Heart left ventricle (tissue), 16 donors: Measurements from ENCODE around the gene TMPRSS4. TPM values are rescaled to one million over a fixed set of nuclear protein-coding genes. Genes with fewer than 3 reads are reported as not detected.

ENCODE experiments used
- ATAC-seq, 4 donors: fragments of 200-7000 bp; cut with Tn5 transposase; one replicate each; pipeline ENCODE4 v1.9.1; 2020 to 2022; ENCODE audit warnings: moderate library complexity in 4 of 4, mild to moderate bottlenecking in 3 of 4, moderate number of reproducible peaks in 1 of 4
- DNase-seq, 5 donors: peaks; one replicate each; pipeline ENCODE4 v3.0.0-alpha.2; 2020
- H3K27ac ChIP-seq, 12 donors: fragments of 200-600 bp; sonication (generic) in 4 of 12; one replicate each; pipeline versions ENCODE4 v1.5.0 to v1.8.0; 2016 to 2022; ENCODE audit warnings: mild to moderate bottlenecking in 2 of 12
- H3K27me3 ChIP-seq, 9 donors: fragments of 200-600 bp; sonication (generic) in 2 of 9; one replicate each; pipeline versions ENCODE4 v1.5.1 to v1.8.0; 2016 to 2022; ENCODE audit warnings: mild to moderate bottlenecking in 3 of 9
- H3K36me3 ChIP-seq, 9 donors: fragments of 200-600 bp; sonication (generic) in 2 of 9; one replicate each; pipeline versions ENCODE4 v1.5.0 to v1.8.0; 2018 to 2022; ENCODE audit warnings: mild to moderate bottlenecking in 2 of 9
- H3K4me1 ChIP-seq, 12 donors: fragments of 200-600 bp; sonication (generic) in 4 of 12; one replicate each; pipeline versions ENCODE4 v1.5.0 to v1.8.0; 2016 to 2022; ENCODE audit warnings: mild to moderate bottlenecking in 3 of 12
- H3K4me3 ChIP-seq, 12 donors: fragments of 200-600 bp; sonication (generic) in 4 of 12; one replicate each; pipeline versions ENCODE4 v1.5.0 to v1.8.0; 2017 to 2022; ENCODE audit warnings: mild to moderate bottlenecking in 9 of 12, moderate library complexity in 4 of 12
- H3K9me3 ChIP-seq, 12 donors: fragments of 200-600 bp; sonication (generic) in 4 of 12; one replicate each; pipeline versions ENCODE4 v1.5.0 to v1.8.0; 2016 to 2022; ENCODE audit warnings: mild to moderate bottlenecking in 1 of 12
- CTCF ChIP-seq, 12 donors: fragments of 200-600 bp; sonication (generic) in 4 of 12; IDR thresholded peaks; one replicate each; pipeline versions ENCODE4 v1.5.0 to v1.8.0; 2018 to 2022; ENCODE audit warnings: antibody characterized with exemption in 12 of 12, mild to moderate bottlenecking in 5 of 12
- POLR2A ChIP-seq, 2 donors: fragments of 450-650 bp; IDR thresholded peaks; one replicate each; pipeline ENCODE4 v1.6.1; 2017; ENCODE audit warnings: antibody characterized with exemption in 2 of 2, mild to moderate bottlenecking in 2 of 2, moderate library complexity in 2 of 2
- WGBS, 4 donors: extraction: QIAGEN DNeasy Blood & Tissue Kit in 2 of 4; methylation state at CpG; one replicate each; pipeline versions ENCODE4 v1.1.5 to v1.1.7; 2013 to 2018; 5-methylcytosine and 5-hydroxymethylcytosine counted together
- intact Hi-C, 10 donors: fragments of 100-400 bp; cut with DNase I; formaldehyde crosslinking; loops; one replicate each; pipeline versions ENCODE4 v1.11.1 to v1.14.2; 2022
- polyA plus RNA-seq, 2 donors: library from polyadenylated mRNA; stranded (reverse); fragments of 200-250 nt; gene quantifications; one replicate each; pipeline ENCODE4 v1.2.3, GENCODE V29; 2013
- total RNA-seq, 9 donors: library from RNA; depleted of rRNA in 2 of 9; stranded (reverse); fragments of >200 nt in 2 of 9; fragmentation: NEBNext Ultra II Directional in 3 of 9; extraction: Animal tissue kit (Norgen Biotek cat#: 25700) in 3 of 9; gene quantifications; one replicate each; pipeline versions ENCODE4 v1.1.0 to v1.2.4, GENCODE V29; 2016 to 2023
- donor health status: ischemic (EF 13 %, LVEDD 7.1; RV severe dilation, severe dysfunction).
- donor health status: healthy with polysubstance abuse.
- donor health status: DM: no; HTN: yes; CAD: no.
- donor health status: DM: no; HTN: no; CAD: no.
- donor health status: ischemic (EF 25% LVEDD 6.9; RV normal size, moderate dysfunction).
- donor health status: ischemic (EF 25% LVEDD 5.7; RV mildly dilated, moderate dysfunction).
- donor health status: healthy.
- donor health status: DM: yes; HTN: yes; CAD: no.
- donor health status: ischemic (EF 35%, LVEDD 5.7; RV mildly dilated, moderate dysfunction).
- donor health status: nonischemic (EF 11% LVEDD 7.7; RV severe dilation, severe dysfunction).
- donor health status: DM: yes; HTN: yes; CAD: no.
- donor health status: PGD.
- donor health status: ischemic (EF 29% LVEDD 5.4; RV normal size, mild dysfunction).
- donor health status: nonischemic (EF 23%, LVEDD 6.1; RV moderate dilation, normal function).

The TMPRSS4 gene
- total and polyA plus RNA-seq, 11 donors, result 0.13 to 0.39 (median 0.29) TPM; not detected in 7

- H3K27me3 ChIP-seq, result no peaks in the 10 kb centered on the region
- peaks cover 0 to 10% (median 0%) of the 10 kb centered on the region in 9 donors for H3K36me3 ChIP-seq
- no peaks in the 10 kb centered on the region for H3K9me3 ChIP-seq
- DNase-seq, result no peak
- intact Hi-C loops, result no loop called here
- no peak overlapping the region for H3K27ac ChIP-seq
- no peak overlapping the region for H3K4me3 ChIP-seq
- peaks cover 0 to 20% (median 0%) of the 10 kb centered on the region in 12 donors for H3K4me1 ChIP-seq
- ATAC-seq, result no peak
- 72 to 81% (median 76%) methylated on average over 2 of the region's 2 CpGs for WGBS, 4 donors
- TF ChIP-seq POLR2A (IDR thresholded peaks at IDR 0.05) (no peak), CTCF (IDR thresholded peaks at IDR 0.05) (no peak)
These were observed 88.0 kb downstream of the TMPRSS4 start for GRCh38 chr11:118164885-118165284.

- TF ChIP-seq CTCF (IDR thresholded peaks at IDR 0.05) (no peak), POLR2A (IDR thresholded peaks at IDR 0.05) (no peak)
- intact Hi-C loops, result no loop called here
- 87 to 91% (median 89%) methylated on average over 17 of the region's 17 CpGs for WGBS, 4 donors
- Histone ChIP-seq H3K27ac (no peak overlapping the region), H3K27me3 (peaks cover 0 to 8% (median 0%) of the 10 kb centered on the region in 9 donors), H3K4me3 (no peak overlapping the region), H3K4me1 (peaks cover 3 to 36% (median 13%) of the 10 kb centered on the region in 12 donors), H3K9me3 (no peaks in the 10 kb centered on the region), H3K36me3 (peaks cover 0 to 10% (median 0%) of the 10 kb centered on the region in 9 donors)
- ATAC-seq (no peak), DNase-seq (no peak)
These were observed 89.8 kb downstream of the TMPRSS4 start for GRCh38 chr11:118166641-118167040.

- Histone ChIP-seq H3K4me3 (no peak overlapping the region), H3K4me1 (peaks cover 3 to 41% (median 16%) of the 10 kb centered on the region in 12 donors), H3K27ac (no peak overlapping the region), H3K36me3 (peaks cover 0 to 10% (median 0%) of the 10 kb centered on the region in 9 donors), H3K27me3 (peaks cover 0 to 8% (median 0%) of the 10 kb centered on the region in 9 donors), H3K9me3 (no peaks in the 10 kb centered on the region)
- no peak for TF ChIP-seq CTCF (IDR thresholded peaks at IDR 0.05)
- TF ChIP-seq POLR2A (IDR thresholded peaks at IDR 0.05), result no peak
- intact Hi-C loops, result no loop called here
- no peak for DNase-seq
- WGBS, 4 donors, result 88 to 93% (median 91%) methylated on average over 2 of the region's 2 CpGs
- ATAC-seq, result no peak
These were observed 90.4 kb downstream of the TMPRSS4 start for GRCh38 chr11:118167253-118167652.

GRCh38 chr11:118167906-118168305 is 91.0 kb downstream of the TMPRSS4 start:
- no peak overlapping the region for H3K27ac ChIP-seq
- 88 to 95% (median 91%) methylated on average over 12 of the region's 12 CpGs for WGBS, 4 donors
- TF ChIP-seq POLR2A (IDR thresholded peaks at IDR 0.05), result no peak
- H3K9me3 ChIP-seq, result no peaks in the 10 kb centered on the region
- intact Hi-C loops, result no loop called here
- H3K4me1 ChIP-seq, result peaks cover 3 to 41% (median 16%) of the 10 kb centered on the region in 12 donors
- ATAC-seq (no peak), DNase-seq (peak in 1 of 5 donors; percentile 48)
- peaks cover 0 to 8% (median 0%) of the 10 kb centered on the region in 9 donors for H3K27me3 ChIP-seq
- peaks cover 0 to 10% (median 0%) of the 10 kb centered on the region in 9 donors for H3K36me3 ChIP-seq
- no peak overlapping the region for H3K4me3 ChIP-seq

- intact Hi-C loops, result no loop called here
- peaks cover 3 to 41% (median 16%) of the 10 kb centered on the region in 12 donors for H3K4me1 ChIP-seq
- H3K36me3 ChIP-seq, result peaks cover 0 to 10% (median 0%) of the 10 kb centered on the region in 9 donors
- no peak for ATAC-seq
- peaks cover 0 to 8% (median 0%) of the 10 kb centered on the region in 9 donors for H3K27me3 ChIP-seq
- DNase-seq, result peak in 1 of 5 donors; percentile 56
- no peaks in the 10 kb centered on the region for H3K9me3 ChIP-seq
- TF ChIP-seq POLR2A (IDR thresholded peaks at IDR 0.05) (no peak), CTCF (IDR thresholded peaks at IDR 0.05) (no peak)
- 84 to 89% (median 88%) methylated on average over 8 of the region's 8 CpGs for WGBS, 4 donors
- no peak overlapping the region for H3K27ac ChIP-seq
- no peak overlapping the region for H3K4me3 ChIP-seq
These were observed 91.4 kb downstream of the TMPRSS4 start for GRCh38 chr11:118168316-118168715.
